Mesodermal cell (in vitro differentiated cells): ENCODE data around the gene SERGEF. TPM values are rescaled to one million over a fixed set of nuclear protein-coding genes. Genes with fewer than 3 reads are reported as not detected.

Experiments used
- H3K27ac ChIP-seq: 2 replicates; pipeline ENCODE4 v1.7.0; 2013; ENCODE audit warnings: mild to moderate bottlenecking, low read depth, low read length, moderate library complexity; ENCODE audit not compliant: severe bottlenecking
- H3K36me3 ChIP-seq: 2 replicates; pipeline ENCODE4 v1.7.1; 2013; ENCODE audit warnings: mild to moderate bottlenecking, low read length, moderate library complexity; ENCODE audit not compliant: control insufficient read depth, insufficient read depth
- H3K4me1 ChIP-seq: one replicate; pipeline ENCODE4 v1.7.1; 2013; ENCODE audit warnings: mild to moderate bottlenecking, low read length; ENCODE audit not compliant: insufficient read depth, control insufficient read depth, poor library complexity, severe bottlenecking
- H3K4me3 ChIP-seq: 2 replicates; pipeline ENCODE4 v1.7.0; 2013; ENCODE audit warnings: low read length, control low read depth, mild to moderate bottlenecking; ENCODE audit not compliant: insufficient read depth, poor library complexity, severe bottlenecking; ENCODE audit errors: extremely low read depth
- H3K9me3 ChIP-seq: 2 replicates; pipeline ENCODE4 v1.7.1; 2013; ENCODE audit warnings: mild to moderate bottlenecking, low read length, moderate library complexity; ENCODE audit not compliant: control insufficient read depth
- WGBS, 2 experiments: methylation state at CpG; one replicate each; pipeline ENCODE4 v1.1.5; 2013; ENCODE audit warnings: missing lambda C conversion rate in 2 of 2; ENCODE audit not compliant: insufficient coverage in 2 of 2; 5-methylcytosine and 5-hydroxymethylcytosine counted together
- polyA plus RNA-seq, 2 experiments: library from polyadenylated mRNA; stranded (reverse); fragments of 50-300 nt; gene quantifications; one replicate each; pipeline ENCODE4 v1.2.3, GENCODE V29; 2013

SERGEF gene
- polyA plus RNA-seq (2013, experiment 1 of 2), result 18.2 TPM
- 18.3 TPM for polyA plus RNA-seq (2013, experiment 2 of 2)

DNA sequence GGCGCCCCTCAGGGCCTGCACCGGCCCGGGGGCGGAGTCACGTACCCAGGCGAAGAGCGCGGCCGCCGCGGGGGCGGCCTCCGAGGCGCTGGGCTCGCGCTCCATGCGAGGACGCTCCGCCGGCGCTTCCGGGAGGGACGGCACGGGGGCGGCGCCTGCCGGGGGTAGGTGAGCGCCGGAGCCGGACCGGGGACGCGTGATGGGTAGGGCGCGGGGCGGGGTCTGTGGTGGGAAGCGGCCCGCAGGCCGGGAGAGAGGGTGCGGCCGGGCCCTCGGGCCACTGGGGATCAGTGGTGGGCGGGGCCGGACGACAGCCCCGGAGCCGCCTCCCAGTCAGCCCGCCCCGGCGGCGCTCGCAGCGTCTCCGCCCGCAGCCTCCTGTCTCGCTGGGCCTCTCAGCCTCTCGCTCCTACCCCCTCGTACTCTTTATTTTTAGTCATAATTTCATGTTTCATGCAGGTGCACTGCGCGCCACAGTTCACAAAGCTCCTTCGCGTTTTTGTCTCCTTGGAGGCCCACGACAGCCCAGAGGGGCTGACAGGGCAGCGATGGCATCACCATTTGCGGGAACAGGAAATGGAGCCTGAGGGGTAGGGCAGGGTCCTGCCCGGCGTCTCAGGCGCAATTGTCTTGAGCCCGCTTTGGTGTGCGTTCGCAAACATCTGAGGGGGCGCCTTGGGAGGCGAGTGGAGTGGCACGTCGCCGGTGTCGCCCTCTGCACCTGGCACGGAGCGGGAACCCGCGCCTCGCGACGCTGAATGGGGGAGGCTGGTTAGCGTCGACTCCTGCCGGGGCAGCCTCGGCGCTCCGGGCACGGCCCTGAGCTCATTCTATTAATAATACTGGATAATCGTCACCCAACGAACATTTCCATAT lies at the start of gene SERGEF:
SERGEF (minus strand) TSS at position 142 of the 876 bp plus-strand sequence; CDS start at position 105, 37 bp downstream.
- no peaks in the 10 kb centered on the region for H3K36me3 ChIP-seq
- H3K27ac ChIP-seq, result peak within 1 kb of the TSS; percentile 49
- peaks cover 5% of the 10 kb centered on the region for H3K4me1 ChIP-seq
- 0 to 1% methylated on average over 51 to 67 of the region's 93 CpGs for WGBS, 2 experiments
- H3K9me3 ChIP-seq, result no peaks in the 10 kb centered on the region
- H3K4me3 ChIP-seq, result peak within 1 kb of the TSS; percentile 58

DNA sequence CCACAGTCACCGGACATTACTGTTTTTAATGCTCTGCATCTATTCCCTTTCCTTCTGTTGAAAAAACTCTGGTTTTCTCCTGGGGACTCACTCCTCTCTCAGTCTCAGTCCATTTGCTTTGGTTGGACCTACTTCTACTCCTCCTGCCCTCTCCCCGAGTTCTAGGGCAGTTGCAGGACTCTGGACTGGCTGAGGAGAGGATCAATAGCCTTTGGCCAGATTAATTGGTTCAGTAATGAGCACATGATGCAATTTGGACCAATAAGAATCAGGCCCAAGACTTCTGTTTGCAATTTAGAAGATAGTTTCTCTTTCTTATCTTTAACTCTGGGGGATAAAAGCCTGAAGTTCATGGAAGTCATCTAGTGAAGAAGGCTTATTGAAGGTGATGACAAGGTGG lies 48.5 kb upstream of the SERGEF start:
- no peaks in the 10 kb centered on the region for H3K36me3 ChIP-seq
- WGBS, 2 experiments, result 94% methylated on average over 2 of the region's 2 CpGs; no CpG with 5 or more reads in 1 of the 2 experiments
- no peaks in the 10 kb centered on the region for H3K9me3 ChIP-seq
- no peaks in the 10 kb centered on the region for H3K4me1 ChIP-seq
- H3K4me3 ChIP-seq, result no peak overlapping the region
- no peak overlapping the region for H3K27ac ChIP-seq

DNA sequence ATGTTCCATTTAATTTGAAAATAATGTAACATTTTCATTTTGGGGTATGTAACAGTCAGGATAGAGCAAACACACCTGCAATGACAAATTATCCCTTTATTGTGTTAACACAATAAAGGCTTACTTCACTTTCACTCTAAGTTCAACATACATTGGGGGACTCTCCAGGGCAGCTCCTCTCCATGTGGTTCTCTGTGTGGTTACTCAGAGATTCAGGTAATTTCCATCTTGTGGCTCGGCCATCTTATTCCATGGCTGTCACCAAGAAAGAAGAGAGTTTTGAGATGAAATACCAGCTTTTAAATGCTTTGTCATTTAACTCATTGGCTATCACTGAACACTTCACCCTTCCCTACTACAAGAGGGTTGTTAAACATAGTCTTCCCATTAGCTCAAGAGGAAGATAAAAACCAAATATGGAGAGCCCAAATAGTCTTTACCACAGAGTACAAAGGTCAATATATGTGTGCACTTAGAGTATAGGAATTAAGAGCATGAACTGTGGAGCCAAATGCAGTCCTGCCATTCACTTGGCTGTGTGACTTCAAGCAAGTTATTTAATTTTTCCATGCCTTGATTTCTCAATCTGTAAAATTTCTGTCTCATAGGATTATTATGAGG lies 43.8 kb upstream of the SERGEF start:
- H3K4me1 ChIP-seq, result no peaks in the 10 kb centered on the region

DNA sequence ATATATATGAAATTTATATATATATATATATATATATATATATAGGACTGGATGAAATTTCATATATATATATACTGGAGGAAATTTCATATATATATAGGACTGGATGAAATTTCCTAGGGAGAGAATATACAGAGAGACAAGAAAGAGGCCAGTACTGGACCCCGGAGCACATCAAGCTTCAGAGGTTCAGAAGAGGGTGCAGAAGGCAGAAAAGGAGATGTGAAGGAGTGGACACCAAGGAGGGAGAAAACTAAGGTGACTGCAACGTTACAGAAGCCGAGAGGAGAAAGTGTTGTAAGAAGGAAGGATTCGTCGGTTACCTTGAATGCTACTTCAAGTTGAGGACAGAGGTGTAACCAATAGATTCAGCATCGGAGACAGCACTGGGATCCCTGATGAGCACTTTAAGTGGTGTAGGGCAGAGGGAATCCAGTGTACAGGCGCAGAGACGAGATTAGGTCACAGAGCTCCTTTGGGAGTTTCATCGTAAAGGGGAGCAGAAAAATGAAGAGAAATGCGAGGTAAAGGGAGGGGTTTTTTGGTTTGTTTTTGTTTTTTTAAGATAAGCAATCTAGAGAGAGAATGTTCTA lies 41.8 kb upstream of the SERGEF start:
- H3K36me3 ChIP-seq, result no peaks in the 10 kb centered on the region
- 91 to 93% methylated on average over 10 of the region's 10 CpGs for WGBS, 2 experiments
- no peaks in the 10 kb centered on the region for H3K4me1 ChIP-seq
- no peaks in the 10 kb centered on the region for H3K9me3 ChIP-seq
- H3K4me3 ChIP-seq, result no peak overlapping the region
- H3K27ac ChIP-seq, result no peak overlapping the region

More for the DNA sequence above, 43.8 kb upstream of the SERGEF start:
- no peak overlapping the region for H3K27ac ChIP-seq
- WGBS, 2 experiments, result no CpG with 5 or more reads among the region's 1 CpG
- H3K4me3 ChIP-seq, result no peak overlapping the region
- H3K36me3 ChIP-seq, result no peaks in the 10 kb centered on the region
- no peaks in the 10 kb centered on the region for H3K9me3 ChIP-seq

DNA sequence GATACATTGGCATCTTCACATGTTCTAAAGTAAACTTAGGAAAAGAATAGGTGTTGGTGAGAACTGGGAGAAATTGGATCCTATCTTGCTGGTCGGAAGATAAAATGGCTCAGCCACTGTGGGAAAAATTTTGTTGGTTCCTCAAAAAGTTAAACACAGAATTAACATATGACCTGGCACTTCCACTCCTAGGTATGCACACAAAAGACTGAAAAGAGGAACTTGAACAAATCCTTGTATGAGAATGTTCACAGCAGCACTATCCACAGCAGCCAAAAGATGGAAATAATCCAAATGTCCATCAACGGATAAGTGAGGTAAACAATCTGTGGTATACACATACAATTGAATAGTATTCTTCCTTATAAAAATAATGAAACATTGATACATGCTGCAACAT lies 38.0 kb upstream of the SERGEF start:
- Histone ChIP-seq H3K36me3 (no peaks in the 10 kb centered on the region), H3K4me1 (no peaks in the 10 kb centered on the region), H3K27ac (no peak overlapping the region), H3K4me3 (no peak overlapping the region), H3K9me3 (no peaks in the 10 kb centered on the region)
- WGBS, 2 experiments, result no CpG with 5 or more reads among the region's 2 CpGs

DNA sequence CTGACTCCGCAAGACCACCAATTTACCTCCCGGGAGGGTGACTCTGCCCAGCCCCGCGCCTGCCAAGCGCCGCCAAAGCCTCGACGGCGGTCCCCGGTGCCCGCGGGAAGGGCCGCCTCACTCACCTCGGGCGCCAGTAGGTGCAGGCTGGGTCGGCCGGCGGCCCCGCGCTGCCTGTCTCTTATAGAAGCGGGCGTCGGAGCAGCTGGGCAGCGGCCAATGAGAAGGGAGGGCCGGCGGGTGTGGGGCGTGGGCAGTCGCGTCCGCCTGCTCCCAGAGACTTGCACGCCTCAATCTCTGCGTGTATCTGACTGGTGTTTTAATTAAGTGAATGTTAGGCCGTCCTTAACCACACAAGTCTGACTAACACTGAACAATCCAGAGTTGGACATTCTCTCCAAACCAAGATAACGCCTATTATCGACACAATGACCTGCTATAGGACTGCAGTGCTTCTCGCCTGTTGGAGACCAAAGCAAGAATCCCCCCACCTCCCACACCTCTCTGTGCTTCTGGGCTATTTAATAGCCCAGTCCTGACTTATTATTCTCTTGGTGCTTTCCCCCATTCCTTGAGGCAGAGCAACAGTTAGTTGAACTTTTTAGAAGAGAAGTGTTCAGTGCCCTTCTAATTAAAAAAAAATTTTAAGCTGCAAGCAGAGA lies 33.4 kb upstream of the SERGEF start, which contains the start of gene TPH1:
TPH1 (minus strand) TSS at position 154 of the 662 bp plus-strand sequence. CDS start 5,507 bp downstream, outside the sequence.
- Histone ChIP-seq H3K4me3 (no peak within 1 kb of the TSS), H3K27ac (no peak within 1 kb of the TSS), H3K9me3 (no peaks in the 10 kb centered on the region), H3K4me1 (no peaks in the 10 kb centered on the region), H3K36me3 (no peaks in the 10 kb centered on the region)
- 21 to 28% methylated on average over 21 to 32 of the region's 36 CpGs for WGBS, 2 experiments

DNA sequence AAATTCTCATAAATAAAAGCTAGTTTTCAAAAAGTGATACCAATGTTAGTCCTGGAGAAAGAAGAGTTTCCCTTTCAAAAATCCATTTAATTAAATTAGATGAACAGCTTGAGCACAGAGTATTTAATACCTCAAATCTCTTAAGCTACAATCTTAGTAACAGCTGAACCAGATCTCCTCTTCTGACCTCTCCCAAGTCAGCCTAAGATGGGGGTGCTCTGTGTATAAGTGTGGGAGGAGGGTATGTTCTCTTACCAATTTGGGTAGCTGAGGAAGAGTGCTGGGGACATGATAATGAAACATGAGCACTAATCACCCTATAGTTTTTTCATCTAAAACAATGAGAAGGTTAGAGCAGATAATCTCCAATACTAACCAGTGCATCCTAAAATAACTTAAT lies 23.6 kb upstream of the SERGEF start:
- no peak overlapping the region for H3K4me3 ChIP-seq

DNA sequence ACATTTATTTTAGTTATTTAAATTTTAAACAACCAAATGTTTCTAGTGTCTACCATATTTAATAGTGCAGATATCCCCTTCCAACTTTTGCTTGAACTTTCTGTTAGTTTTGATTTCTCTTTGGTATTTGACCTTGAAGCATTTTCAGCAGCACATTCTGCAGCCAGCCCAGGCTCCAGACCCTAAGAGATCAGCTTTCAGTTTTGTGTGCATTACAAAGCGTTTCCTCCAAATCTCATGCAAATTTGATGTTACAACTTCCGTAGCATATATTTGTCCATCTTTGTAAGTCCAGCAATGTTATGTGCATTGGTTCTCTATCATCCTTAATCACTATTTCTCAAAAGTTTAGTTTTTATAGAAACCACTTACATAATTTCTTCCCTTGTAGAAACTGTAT lies 14.6 kb upstream of the SERGEF start:
- Histone ChIP-seq H3K4me3 (no peak overlapping the region), H3K4me1 (no peaks in the 10 kb centered on the region), H3K9me3 (no peaks in the 10 kb centered on the region), H3K27ac (no peak overlapping the region), H3K36me3 (no peaks in the 10 kb centered on the region)
- 83 to 88% methylated on average over 1 to 2 of the region's 2 CpGs for WGBS, 2 experiments

More for the DNA sequence above, 23.6 kb upstream of the SERGEF start:
- H3K27ac ChIP-seq, result no peak overlapping the region
- H3K36me3 ChIP-seq, result no peaks in the 10 kb centered on the region
- H3K4me1 ChIP-seq, result no peaks in the 10 kb centered on the region
- no peaks in the 10 kb centered on the region for H3K9me3 ChIP-seq

DNA sequence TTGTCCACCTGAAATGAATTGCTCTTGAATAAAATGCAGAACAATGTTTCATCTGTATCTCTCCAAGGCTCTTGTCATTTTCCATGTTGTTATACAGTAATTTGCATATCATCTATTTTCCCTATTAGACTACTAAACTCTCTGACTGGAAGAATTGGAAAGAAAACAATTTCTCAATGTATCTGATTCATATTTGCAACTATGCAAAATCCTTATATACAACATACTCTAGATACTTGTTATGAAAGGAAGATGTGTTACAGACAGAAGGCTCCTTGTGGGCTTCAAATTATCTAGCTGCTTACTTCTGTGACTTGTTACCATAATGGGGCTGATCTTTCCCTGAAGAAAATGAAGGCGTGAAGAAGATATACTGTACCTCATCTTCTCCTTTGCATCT lies 9.6 kb upstream of the SERGEF start:
- H3K27ac ChIP-seq, result no peak overlapping the region
- no CpG with 5 or more reads among the region's 1 CpG for WGBS, 2 experiments
- H3K36me3 ChIP-seq, result no peaks in the 10 kb centered on the region
- H3K4me3 ChIP-seq, result no peak overlapping the region
- no peaks in the 10 kb centered on the region for H3K4me1 ChIP-seq
- H3K9me3 ChIP-seq, result no peaks in the 10 kb centered on the region

DNA sequence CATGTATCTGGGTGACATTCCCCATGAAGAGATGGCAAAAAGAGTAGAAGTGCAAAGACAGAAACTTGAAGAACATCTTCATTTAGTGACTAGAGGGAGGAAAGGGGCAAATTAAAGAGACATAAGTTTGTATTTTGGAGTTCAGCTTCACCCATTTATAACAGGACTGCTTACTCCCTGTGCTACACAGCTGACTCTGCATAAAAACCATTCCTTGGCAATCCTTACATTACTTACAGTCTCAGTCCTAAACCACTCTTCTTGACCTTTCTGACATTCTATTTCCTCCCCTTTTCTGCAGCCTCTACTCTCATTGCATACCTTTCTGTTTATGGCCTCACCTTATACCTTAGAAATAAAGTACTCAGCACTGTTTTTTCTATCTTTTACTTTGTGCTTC lies 6.8 kb upstream of the SERGEF start:
- H3K36me3 ChIP-seq, result no peaks in the 10 kb centered on the region
- no peak overlapping the region for H3K27ac ChIP-seq
- H3K9me3 ChIP-seq, result no peaks in the 10 kb centered on the region
- H3K4me3 ChIP-seq, result no peak overlapping the region
- no peaks in the 10 kb centered on the region for H3K4me1 ChIP-seq
